Heart left ventricle (tissue), 13 donors: ENCODE measurements around the gene SKI.

Source experiments
- POLR2A ChIP-seq, 2 donors: fragments of 450-650 bp; IDR thresholded peaks; one replicate each; pipeline ENCODE4 v1.6.1; 2017; ENCODE audit warnings: antibody characterized with exemption in 2 of 2, mild to moderate bottlenecking in 2 of 2, moderate library complexity in 2 of 2
- TF ChIP-seq, protein P1 (sequence below), 12 donors: fragments of 200-600 bp; sonication (generic) in 4 of 12; IDR thresholded peaks; one replicate each; pipeline versions ENCODE4 v1.5.0 to v1.8.0; 2018 to 2022; ENCODE audit warnings: antibody characterized with exemption in 12 of 12, mild to moderate bottlenecking in 5 of 12
- donor health status: ischemic (EF 13 %, LVEDD 7.1; RV severe dilation, severe dysfunction).
- donor health status: DM: no; HTN: yes; CAD: no.
- donor health status: DM: no; HTN: no; CAD: no.
- donor health status: ischemic (EF 25% LVEDD 6.9; RV normal size, moderate dysfunction).
- donor health status: ischemic (EF 25% LVEDD 5.7; RV mildly dilated, moderate dysfunction).
- donor health status: ischemic (EF 35%, LVEDD 5.7; RV mildly dilated, moderate dysfunction).
- donor health status: nonischemic (EF 11% LVEDD 7.7; RV severe dilation, severe dysfunction).
- donor health status: DM: yes; HTN: yes; CAD: no.
- donor health status: PGD.
- donor health status: ischemic (EF 29% LVEDD 5.4; RV normal size, mild dysfunction).
- donor health status: nonischemic (EF 23%, LVEDD 6.1; RV moderate dilation, normal function).

DNA sequence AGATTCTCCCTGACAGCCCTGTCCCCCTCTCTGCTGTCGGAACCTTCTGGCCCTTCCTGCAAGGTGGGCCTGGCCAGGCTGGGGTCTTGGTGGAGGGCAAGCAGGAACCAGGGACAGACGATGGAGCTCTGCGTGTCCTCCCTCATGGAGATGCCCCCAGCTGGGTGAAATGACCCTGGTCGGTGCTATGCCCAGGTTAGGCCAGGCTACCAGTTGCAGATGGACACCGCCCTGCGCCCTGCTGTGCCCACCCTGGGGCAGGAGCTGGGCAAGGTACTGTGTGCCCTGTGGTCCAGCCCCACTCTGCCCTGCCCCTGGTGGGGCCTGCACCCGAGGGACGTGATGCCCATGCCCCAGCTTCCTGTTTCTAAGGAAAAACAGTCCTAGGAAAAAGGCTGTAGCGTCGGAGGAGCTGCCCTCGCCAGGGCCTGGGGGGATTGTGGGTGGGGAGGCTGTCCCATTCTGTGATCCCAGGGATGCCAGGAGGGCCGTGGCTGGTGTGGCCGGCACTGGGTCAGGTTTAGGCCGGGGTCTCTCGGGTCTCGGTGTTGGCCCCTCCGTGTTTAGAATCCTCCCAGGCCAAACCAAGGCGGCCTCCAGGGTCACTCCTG, 85.6 kb downstream of the SKI start:
- TF ChIP-seq, protein P1, sequence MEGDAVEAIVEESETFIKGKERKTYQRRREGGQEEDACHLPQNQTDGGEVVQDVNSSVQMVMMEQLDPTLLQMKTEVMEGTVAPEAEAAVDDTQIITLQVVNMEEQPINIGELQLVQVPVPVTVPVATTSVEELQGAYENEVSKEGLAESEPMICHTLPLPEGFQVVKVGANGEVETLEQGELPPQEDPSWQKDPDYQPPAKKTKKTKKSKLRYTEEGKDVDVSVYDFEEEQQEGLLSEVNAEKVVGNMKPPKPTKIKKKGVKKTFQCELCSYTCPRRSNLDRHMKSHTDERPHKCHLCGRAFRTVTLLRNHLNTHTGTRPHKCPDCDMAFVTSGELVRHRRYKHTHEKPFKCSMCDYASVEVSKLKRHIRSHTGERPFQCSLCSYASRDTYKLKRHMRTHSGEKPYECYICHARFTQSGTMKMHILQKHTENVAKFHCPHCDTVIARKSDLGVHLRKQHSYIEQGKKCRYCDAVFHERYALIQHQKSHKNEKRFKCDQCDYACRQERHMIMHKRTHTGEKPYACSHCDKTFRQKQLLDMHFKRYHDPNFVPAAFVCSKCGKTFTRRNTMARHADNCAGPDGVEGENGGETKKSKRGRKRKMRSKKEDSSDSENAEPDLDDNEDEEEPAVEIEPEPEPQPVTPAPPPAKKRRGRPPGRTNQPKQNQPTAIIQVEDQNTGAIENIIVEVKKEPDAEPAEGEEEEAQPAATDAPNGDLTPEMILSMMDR (IDR thresholded peaks at IDR 0.05), result no peak
- TF ChIP-seq POLR2A (IDR thresholded peaks at IDR 0.05), result no peak
